NCI-H748 (cell line): ENCODE data around the gene CRYBA2.

Experiments used
- DNase-seq: peaks from one replicate; lab custom pipeline; 2025; ENCODE audit not compliant: unreplicated experiment; lab: John Stamatoyannopoulos, UW

Gene CRYBA2

GRCh38 chr2:218993345-218994315, at the start of gene CRYBA2:
Gene CRYBA2 (minus strand): TSS chr2:218993422. CDS start chr2:218993176, 246 bp downstream.
- peak; percentile 80 for DNase-seq

DNA sequence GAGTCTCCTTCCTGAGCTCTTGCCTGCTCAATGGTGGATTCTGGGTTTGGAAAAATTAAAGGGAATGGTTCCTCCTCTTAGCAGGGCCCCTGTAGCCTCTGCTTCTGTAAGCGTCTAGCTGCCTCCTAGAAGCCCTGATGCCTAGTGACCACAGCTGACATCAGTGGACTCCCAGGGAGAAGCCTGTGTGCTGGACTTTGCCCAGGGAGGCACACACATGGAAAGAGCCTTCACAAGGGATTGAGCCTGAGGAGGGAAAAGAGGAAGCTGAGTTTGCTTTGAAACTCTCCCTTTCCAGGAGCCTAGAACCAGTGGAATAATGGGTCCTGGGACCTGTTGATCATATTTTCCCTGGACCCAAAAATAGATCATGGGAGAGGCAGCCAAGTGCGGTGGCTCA, 49.5 kb upstream of the CRYBA2 start:
- DNase-seq: no peak

DNA sequence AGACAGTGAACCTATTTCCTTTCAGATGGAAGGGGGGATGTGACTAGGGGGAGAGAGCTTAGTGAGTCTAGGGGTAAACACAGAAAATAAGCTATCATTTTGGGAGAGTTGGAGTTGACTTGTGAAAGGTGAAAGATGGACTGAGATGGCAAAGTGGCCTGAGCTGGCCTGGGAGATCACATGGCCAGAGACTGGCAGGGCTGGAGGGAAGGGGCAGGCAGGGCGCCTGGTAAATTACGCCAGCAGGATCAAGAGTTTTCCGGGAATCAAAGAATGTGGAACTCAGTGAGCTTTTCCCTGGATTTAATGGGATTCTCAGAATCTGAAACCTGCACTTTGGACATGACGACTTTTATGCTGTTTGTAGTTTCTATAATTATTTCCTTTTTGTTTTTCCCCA, 48.9 kb upstream of the CRYBA2 start:
- DNase-seq: no peak

- peak; percentile 76 for DNase-seq
Measured at GRCh38 chr2:219041252-219041651, 48.0 kb upstream of the CRYBA2 start, which contains the start of gene CFAP65. Gene CFAP65 (minus strand): TSS chr2:219041516. CDS start chr2:219039048, 2,468 bp downstream.

DNA sequence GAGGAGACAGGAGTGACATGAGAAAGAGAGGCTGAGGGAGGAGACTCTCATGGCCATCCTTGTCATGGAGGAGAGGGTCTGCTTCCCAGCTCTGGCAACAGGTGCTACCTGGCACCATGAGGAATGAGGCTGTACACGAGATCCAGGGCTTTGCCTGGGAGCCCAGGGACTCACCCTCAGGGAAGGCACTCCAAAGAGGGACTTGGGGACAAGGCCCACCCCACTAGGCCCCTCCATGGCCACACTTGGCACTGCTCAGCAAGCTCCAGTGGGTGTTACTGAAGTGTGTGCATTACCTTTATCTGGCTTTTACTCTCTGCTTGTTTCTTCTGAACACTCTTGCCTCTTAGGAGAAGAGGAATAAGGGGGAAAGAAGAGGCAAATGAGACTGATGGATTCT, 45.4 kb upstream of the CRYBA2 start:
- DNase-seq: no peak

GRCh38 chr2:219037783-219038499, 44.7 kb upstream of the CRYBA2 start:
- no peak for DNase-seq

DNA sequence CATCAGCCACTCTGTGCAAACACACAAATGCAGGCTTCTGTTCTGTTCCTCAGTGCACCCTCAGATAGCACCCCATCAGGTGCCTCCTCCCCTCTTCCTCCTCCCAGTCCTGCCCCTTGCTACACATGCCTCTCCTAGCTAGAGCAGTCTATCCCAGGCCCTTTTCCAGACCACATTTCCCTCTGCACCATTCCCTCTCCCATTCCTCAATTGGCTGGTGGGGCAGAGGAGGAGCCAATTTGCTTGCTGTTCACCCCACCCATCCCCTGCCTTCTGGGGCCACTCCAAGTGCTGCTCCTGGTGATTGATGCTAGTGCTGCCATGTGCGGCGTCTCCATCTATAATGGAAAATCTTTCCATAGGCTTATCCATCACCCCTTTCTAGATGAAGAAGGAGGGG, 42.7 kb upstream of the CRYBA2 start:
- DNase-seq: no peak

GRCh38 chr2:219034823-219035222, 41.6 kb upstream of the CRYBA2 start:
- DNase-seq: no peak

DNA sequence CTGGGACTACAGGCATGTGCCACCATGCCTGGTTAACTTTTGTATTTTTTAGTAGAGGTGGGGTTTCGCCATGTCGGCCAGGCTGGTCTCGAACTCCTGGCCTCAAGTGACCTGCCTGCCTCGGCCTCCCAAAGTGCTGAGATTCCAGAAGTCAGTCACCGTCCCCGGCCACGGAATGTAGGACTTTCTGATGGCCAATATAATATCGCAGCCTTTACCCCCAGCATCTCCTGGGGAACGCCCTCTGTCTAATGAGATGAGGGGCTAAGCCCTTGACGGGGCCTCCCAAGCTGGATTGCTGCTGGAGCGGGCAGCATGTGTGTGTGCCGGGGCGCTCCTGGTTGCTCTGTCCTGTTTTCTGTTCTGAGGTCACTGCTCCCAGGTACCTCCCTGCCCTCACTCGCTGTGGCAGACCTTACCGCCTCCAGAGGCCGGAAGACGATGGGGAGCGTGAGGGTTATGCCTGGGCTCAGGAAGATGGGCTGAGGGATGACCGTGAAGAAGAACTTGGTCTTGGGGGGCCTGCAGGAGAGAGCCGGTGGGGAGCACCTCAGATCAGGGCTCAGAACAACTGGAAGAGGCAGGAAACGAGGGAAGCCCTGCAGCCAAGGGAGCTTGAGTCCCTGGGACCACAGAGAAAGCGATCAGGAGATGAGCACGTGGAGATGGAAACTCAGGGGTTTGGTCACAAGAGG, 39.0 kb upstream of the CRYBA2 start:
- DNase-seq: no peak

DNA sequence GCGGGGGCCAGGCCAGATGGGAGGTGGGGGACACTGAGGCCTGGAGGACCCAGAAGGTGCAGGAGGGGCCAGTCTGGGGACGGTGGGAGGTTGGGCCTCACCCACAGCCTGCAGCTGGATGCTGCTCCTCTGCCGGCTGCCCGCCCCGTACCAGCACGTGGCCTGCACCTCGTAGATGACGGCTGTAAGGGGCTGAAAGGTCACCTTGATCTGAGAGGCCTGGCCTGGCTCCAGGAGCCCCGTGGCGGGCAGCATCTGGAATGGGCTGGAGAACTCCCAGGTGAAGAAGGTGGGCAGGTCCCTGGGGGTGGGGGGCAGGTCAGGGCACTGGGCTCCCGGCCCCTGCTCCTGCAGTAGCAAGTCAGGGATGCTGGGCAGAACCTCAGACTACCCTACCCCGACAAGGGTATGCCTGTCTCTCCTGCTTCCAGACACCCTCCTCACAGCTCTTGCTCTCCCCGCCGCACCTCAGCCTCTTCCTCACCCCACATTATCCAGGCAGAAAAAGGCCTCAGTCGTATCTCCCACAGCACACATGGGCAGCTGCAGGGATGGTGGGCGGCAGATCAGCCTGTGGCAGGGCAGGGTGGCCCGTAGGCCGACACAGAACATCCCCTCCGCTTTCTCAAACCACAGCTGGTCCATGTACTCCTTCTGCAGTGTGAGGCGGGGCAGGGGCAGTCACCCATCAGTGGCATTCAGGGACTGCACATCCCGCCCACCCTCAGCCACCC, 38.0 kb upstream of the CRYBA2 start:
- no peak for DNase-seq

DNA sequence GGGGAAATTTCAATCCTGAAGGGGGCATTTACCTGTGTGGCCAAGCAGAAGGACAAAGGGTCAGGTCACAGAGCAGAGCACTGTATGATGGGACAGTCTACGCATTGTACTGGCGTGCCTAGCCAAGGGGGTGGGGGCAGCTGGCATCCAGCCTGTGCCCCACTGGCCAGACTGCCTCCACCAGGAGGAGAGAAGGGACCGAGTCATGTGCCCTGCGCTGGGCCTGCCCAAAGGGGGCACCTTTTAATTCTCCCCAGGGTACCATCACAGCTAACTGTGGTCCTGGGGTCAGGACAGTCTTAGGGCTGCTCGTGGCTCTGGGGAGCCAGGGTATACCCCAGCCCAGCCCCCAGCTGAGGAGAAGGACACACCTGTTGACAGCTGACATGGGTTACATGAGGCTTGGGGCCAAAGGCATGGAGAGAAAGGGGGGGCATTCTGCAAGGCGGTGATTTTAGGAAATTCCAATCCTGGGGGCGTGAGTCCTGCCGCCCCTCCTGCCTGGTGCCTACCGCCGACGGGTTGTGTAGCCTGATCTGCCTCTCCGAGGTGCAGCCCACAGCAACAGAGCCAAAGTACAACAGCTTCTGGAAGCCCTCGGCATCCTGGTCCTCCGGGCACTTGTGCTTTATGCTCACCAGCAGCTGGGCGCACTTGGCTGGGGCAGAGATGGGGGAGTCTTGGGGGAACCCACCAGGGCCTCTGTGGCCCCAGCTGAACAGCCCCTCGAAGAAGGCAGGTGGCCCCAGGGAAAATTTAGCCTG, 37.1 kb upstream of the CRYBA2 start:
- DNase-seq: no peak

- peak; percentile 74 for DNase-seq
Measured at GRCh38 chr2:219029829-219030165, 36.6 kb upstream of the CRYBA2 start.

GRCh38 chr2:219028996-219029828, 36.0 kb upstream of the CRYBA2 start:
- no peak for DNase-seq

DNA sequence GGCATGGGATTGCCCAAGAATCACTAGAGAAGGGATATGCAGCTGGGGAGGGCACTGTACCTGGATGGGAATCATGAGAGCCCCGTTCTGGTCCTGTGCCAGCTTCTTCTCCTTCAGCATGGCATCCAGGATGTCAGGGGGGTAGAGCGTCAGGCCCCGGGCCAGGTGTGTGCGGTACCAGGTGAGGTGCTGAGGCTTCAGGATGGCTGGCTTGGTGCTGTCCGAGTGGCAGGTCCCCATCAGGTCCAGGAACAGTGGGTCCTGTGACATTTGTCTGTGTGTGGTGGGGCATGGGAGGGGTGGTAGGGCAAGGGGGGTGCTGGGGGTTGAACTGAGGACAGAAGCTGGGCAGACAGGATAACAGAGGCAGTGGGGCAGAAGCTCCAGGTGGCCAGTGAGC, 34.9 kb upstream of the CRYBA2 start:
- DNase-seq: no peak

DNA sequence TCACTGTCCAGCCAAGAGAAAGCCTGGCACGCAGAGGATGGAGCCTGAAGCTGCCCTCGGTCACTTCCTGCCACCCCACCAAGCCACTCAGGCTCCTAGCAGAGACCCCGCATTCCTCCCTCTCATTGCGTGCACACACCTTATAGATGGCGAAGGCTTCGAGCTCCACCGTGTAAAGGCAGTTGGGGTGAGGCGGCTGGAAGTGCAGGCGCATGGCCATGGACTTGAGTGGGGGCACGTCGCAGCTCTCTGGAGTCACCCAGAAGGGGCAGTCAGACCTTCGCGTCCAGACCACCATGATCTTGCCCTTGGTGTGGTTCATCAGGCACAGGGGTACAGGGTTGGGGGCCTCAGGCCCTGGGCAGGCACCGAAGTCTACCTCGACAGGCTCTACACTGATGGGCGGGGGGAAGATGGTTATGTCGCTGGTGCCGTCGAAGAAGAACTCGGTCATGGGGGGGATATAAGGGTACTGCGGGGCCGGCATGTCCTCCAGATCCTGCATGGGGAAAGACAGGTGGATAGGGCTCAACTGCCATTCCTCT, 34.4 kb upstream of the CRYBA2 start:
- DNase-seq: no peak

DNA sequence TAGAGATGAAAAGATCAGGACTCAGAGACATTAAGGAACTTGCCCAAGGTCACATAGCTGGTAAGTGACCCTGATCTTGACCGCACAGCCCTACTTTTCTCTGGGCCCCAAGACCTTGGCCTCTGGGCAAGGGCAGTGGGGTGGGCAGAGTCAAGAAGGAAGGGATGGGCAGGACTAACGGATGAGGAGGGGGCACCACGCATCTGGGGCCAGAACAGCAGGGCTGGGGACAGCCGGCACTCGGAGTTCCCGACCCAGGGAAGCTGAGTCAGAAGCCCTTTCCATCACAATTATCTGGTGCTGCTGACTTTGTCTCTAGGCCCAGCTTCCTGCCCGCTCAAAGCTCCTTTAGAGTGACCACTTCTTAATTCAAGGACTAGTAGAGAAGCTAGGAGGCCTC, 33.7 kb upstream of the CRYBA2 start:
- no peak for DNase-seq

DNA sequence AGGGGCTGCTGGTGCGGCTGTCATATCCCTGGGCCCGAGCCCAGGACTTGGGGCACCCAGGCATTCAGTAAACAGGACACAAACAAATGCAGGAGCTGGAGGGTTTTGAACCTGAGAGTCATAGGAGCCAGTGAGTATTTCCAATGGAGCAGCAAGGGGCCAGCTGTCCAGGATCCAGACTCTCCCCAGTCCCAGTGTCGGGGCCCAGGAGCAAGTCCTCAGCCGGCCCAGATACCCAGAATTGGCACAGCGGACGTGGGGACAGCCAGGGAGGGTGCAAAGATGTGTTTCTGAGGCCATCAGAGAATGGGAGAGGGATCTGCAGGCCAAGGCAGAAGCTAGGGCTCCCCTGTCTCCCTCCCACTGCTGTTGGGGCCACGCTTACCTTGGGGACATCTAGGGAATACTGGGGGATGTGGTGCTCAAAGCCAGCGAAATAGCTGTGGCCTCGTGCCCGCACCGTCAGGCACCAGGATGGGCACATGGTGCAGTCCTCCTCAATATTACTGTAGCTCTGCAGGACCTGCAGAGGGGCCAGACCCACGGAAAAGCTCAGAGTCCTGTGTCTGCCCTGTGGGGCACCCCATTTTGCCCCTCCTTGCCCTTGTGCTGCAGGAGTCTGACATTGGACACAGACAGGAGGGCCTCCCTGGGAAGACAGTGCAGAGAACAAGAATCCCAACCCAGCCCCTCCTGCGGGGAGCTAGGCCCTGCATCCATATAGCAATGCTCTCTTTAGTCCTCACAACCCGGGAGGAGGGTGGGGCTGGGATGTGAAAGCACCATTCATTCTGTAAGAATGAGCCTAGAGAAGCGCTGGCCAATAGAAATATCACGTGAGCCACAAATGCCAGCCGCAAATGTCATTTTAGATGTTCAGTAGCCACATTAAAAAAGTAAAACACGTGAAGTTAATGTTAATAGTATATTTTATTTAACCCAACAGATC, 32.7 kb upstream of the CRYBA2 start:
- no peak for DNase-seq

- no peak for DNase-seq
Measured at GRCh38 chr2:219024059-219024458, 30.8 kb upstream of the CRYBA2 start.
